BLaER1 treated with 17β-estradiol and CSF1 and Interleukin-3, amounts not matched to agents 10 nM and 100 nM (cell line): ENCODE measurements around the gene ARL13B.
A peak's percentile ranks its signal among the peaks of the same experiment; 100 is the strongest.
"Not testable (repeated sequence)": the region's sequence is repeated elsewhere in the genome, so short reads cannot be mapped to it uniquely, and the experiment has no call there.

Experiments
- H3K27ac ChIP-seq, 11 experiments: shearing (Covaris generic); formaldehyde crosslinking; 2 replicates each; pipeline ENCODE4 v1.8.1; 2022
- H3K27me3 ChIP-seq, 11 experiments: shearing (Covaris generic); formaldehyde crosslinking; 2 replicates each; pipeline ENCODE4 v1.8.1; 2022
- H3K36me3 ChIP-seq, 11 experiments: shearing (Covaris generic); formaldehyde crosslinking; 2 replicates each; pipeline ENCODE4 v1.8.1; 2022
- H3K4me1 ChIP-seq, 10 experiments: shearing (Covaris generic); formaldehyde crosslinking; 2 replicates each; pipeline ENCODE4 v1.8.1; 2022
- H3K4me2 ChIP-seq, 11 experiments: shearing (Covaris generic); formaldehyde crosslinking; 2 replicates each; pipeline ENCODE4 v1.8.1; 2022
- H3K4me3 ChIP-seq, 10 experiments: shearing (Covaris generic); formaldehyde crosslinking; 2 replicates each; pipeline ENCODE4 v1.8.1; 2022
- H3K9ac ChIP-seq, 11 experiments: shearing (Covaris generic); formaldehyde crosslinking; 2 replicates each; pipeline ENCODE4 v1.8.1; 2022
- H3K9me3 ChIP-seq, 11 experiments: shearing (Covaris generic); formaldehyde crosslinking; replicated peaks in 1 of 11; 2 replicates each; pipeline ENCODE4 v1.8.1; 2022
- H4K20me1 ChIP-seq, 11 experiments: shearing (Covaris generic); formaldehyde crosslinking; 2 replicates each; pipeline ENCODE4 v1.8.1; 2022
- Cebpa-rat ChIP-seq, 11 experiments: shearing (Covaris generic); IDR thresholded peaks; 2 replicates each; pipeline ENCODE4 v1.8.1; 2022

Gene ARL13B

DNA sequence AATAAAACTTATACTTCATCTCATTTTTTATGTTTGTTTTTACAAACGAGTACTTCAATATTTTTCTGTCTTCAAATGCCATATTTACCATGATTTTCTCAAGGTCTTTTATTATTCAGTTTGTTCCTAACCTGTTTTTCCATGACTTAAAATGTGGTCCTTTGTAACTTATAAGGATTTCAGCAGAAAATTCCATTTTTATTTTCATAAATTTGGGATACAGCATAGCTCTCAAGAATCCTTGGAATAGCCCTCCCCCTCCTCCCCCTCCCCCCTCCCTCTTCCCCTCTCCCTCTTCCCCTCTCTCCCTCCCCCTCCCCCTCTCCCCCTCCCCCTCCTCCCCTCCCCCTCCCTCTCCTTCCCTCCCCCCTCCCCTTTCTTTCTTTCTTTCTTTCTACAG is 63.3 kb downstream of the ARL13B start:
- H3K4me3 ChIP-seq: no peak overlapping the region
- H3K4me1 ChIP-seq: no peaks in the 10 kb centered on the region
- H3K9me3 ChIP-seq: peaks cover 14 to 22% (median 19%) of the 10 kb centered on the region in 11 experiments
- no peak overlapping the region for H3K4me2 ChIP-seq
- H3K27ac ChIP-seq: no peak overlapping the region
- H3K27me3 ChIP-seq: no peaks in the 10 kb centered on the region
- no peak for TF ChIP-seq Cebpa-rat (IDR thresholded peaks at IDR 0.05)
- peaks cover 16 to 36% (median 23%) of the 10 kb centered on the region in 11 experiments for H3K36me3 ChIP-seq
- no peak overlapping the region for H3K9ac ChIP-seq
- no peaks in the 10 kb centered on the region for H4K20me1 ChIP-seq

DNA sequence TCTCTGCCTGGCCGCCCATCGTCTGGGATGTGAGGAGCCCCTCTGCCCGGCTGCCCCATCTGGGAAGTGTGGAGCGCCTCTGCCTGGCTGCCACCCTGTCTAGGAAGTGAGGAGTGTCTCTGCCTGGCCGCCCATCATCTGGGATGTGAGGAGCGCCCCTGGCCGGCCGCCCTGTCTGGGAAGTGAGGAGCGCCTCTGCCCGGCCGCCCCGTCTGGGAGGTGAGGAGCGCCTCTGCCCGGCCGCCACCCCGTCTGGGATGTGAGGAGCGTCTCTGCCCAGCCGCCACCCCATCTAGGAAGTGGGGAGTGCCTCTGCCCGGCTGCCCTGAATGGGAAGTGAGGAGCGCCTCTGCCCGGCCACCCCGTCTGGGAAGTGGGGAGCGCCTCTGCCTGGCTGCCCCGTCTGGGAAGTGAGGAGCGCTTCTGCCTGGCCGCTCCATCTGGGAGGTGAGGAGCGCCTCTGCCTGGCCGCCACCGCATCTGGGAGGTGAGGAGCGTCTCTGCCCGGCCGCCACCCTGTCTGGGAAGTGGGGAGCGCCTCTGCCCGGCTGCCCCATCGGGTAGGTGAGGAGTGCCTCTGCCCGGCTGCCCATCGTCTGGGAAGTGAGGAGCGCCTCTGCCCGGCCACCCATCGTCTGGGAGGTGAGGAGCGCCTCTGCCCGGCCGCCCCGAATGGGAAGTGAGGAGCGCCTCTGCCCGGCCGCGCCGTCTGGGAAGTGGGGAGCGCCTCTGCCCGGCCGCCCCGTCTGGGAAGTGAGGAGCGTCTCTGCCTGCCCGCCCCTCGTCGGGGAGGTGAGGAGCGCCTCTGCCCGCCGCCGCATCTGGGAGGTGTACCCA is 64.4 kb downstream of the ARL13B start:
- H3K27me3 ChIP-seq, H3K4me2 ChIP-seq, H3K4me1 ChIP-seq, H3K27ac ChIP-seq, H4K20me1 ChIP-seq, H3K9ac ChIP-seq: not testable (repeated sequence)
- H3K36me3 ChIP-seq: peaks cover 13 to 31% (median 21%) of the 10 kb centered on the region in 11 experiments
- peak overlapping the region in 5 of 10 experiments; percentile 8 to 44 (median 20); a peak in 5 of 20 replicates for H3K4me3 ChIP-seq
- peaks cover 14 to 22% (median 19%) of the 10 kb centered on the region in 11 experiments for H3K9me3 ChIP-seq

DNA sequence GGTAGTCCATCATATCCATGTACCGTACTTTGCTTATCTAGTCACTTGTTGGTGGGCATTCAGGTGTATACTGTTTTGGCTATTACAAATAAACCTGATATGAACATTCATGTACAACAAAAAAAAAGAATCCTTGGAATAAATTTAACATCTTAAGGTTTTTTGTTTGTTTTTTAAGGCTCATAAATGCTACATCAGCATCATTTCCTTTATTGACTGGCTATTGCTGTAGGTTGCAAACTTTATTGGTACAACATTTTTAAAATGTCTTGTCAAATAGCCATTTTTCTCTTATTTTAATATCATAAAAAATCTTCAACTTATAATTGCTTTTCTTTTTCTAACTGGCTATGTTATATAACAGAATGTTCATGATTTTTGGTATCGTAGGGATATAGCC is 66.6 kb downstream of the ARL13B start:
- Histone ChIP-seq H3K36me3 (peaks cover 13 to 36% (median 21%) of the 10 kb centered on the region in 11 experiments), H3K4me2 (no peak overlapping the region), H3K9me3 (peaks cover 14 to 22% (median 19%) of the 10 kb centered on the region in 11 experiments), H3K4me1 (no peaks in the 10 kb centered on the region), H3K4me3 (no peak overlapping the region), H3K9ac (no peak overlapping the region), H4K20me1 (no peaks in the 10 kb centered on the region), H3K27ac (no peak overlapping the region), H3K27me3 (no peaks in the 10 kb centered on the region)
- TF ChIP-seq Cebpa-rat (IDR thresholded peaks at IDR 0.05): no peak

DNA sequence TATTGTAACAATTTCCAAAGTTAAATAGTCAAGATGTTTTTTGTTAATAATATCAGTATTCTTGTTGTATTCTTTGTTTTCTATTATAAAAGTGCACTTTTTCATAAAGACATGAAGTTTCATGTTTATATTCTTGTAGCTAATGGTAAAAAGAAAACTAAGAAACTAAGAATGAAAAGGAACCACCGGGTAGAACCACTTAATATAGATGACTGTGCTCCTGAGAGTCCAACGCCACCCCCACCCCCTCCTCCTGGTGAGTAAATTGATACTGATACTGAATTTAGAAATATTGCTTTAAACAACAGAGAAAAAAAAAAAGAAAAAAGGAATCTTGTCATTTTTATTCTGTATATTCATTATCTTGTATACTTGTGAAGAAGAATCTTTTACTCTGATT is 69.3 kb downstream of the ARL13B start:
- Histone ChIP-seq H3K36me3 (peaks cover 9 to 36% (median 15%) of the 10 kb centered on the region in 11 experiments), H3K4me1 (no peaks in the 10 kb centered on the region), H3K27me3 (no peaks in the 10 kb centered on the region), H3K4me2 (no peak overlapping the region), H3K27ac (no peak overlapping the region), H3K9ac (no peak overlapping the region), H3K9me3 (peaks cover 7 to 15% (median 12%) of the 10 kb centered on the region in 11 experiments), H3K4me3 (no peak overlapping the region), H4K20me1 (no peaks in the 10 kb centered on the region)
- no peak for TF ChIP-seq Cebpa-rat (IDR thresholded peaks at IDR 0.05)

DNA sequence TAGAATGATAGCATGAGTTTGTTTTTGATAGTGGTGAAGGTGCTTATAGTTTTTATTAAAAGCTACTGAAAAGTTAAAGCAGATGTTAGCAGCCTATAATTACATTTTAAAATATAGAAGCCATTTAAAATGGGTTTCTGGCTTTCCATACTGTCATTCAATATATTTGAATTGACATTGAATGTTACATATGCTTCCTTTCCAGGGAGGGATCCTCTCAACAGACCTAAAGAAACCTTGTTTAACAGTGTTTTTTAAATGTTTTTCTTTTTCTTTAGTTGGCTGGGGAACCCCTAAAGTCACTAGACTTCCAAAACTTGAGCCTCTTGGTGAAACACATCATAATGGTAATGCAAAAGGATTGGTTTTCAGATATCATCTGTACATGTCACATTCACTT is 70.6 kb downstream of the ARL13B start:
- no peak for TF ChIP-seq Cebpa-rat (IDR thresholded peaks at IDR 0.05)
- Histone ChIP-seq H3K36me3 (peaks cover 0 to 23% (median 5%) of the 10 kb centered on the region in 11 experiments; a peak in 13 of 22 replicates), H4K20me1 (no peaks in the 10 kb centered on the region), H3K4me1 (no peaks in the 10 kb centered on the region), H3K27ac (no peak overlapping the region), H3K9ac (no peak overlapping the region), H3K4me3 (no peak overlapping the region), H3K27me3 (no peaks in the 10 kb centered on the region), H3K9me3 (peaks cover 0 to 2% (median 0%) of the 10 kb centered on the region in 11 experiments; a peak in 3 of 22 replicates), H3K4me2 (no peak overlapping the region)

DNA sequence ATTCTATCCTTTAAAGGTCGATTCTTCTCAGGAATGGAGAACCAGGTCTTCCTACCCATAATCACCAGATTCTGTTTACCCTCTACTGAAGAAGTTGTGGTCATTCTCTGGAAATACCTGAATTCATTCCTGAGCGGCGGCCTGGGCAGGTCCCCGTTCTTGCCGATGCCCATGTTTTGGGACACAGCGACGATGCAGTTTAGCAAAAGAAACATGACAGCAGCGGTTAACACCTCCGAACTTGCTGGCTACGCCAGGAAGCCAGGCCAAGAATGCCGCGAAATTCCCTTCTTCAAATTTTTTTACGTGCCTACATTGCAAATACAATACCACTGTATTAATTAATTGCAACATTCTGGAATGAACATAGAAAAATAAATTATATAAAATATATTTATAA is 81.3 kb downstream of the ARL13B start:
- Histone ChIP-seq H3K27me3 (no peaks in the 10 kb centered on the region), H3K9me3 (peaks cover 0 to 3% (median 0%) of the 10 kb centered on the region in 11 experiments; a peak in 2 of 22 replicates), H4K20me1 (no peaks in the 10 kb centered on the region), H3K4me1 (peaks cover 20 to 40% (median 31%) of the 10 kb centered on the region in 10 experiments), H3K36me3 (peaks cover 17 to 40% (median 24%) of the 10 kb centered on the region in 11 experiments; a peak in 21 of 22 replicates), H3K4me3 (no peak overlapping the region), H3K4me2 (peak overlapping the region in 6 of 11 experiments; percentile 32 to 93 (median 84); a peak in 9 of 22 replicates), H3K9ac (no peak overlapping the region; a peak in 1 of 22 replicates), H3K27ac (no peak overlapping the region)
- no peak for TF ChIP-seq Cebpa-rat (IDR thresholded peaks at IDR 0.05)

DNA sequence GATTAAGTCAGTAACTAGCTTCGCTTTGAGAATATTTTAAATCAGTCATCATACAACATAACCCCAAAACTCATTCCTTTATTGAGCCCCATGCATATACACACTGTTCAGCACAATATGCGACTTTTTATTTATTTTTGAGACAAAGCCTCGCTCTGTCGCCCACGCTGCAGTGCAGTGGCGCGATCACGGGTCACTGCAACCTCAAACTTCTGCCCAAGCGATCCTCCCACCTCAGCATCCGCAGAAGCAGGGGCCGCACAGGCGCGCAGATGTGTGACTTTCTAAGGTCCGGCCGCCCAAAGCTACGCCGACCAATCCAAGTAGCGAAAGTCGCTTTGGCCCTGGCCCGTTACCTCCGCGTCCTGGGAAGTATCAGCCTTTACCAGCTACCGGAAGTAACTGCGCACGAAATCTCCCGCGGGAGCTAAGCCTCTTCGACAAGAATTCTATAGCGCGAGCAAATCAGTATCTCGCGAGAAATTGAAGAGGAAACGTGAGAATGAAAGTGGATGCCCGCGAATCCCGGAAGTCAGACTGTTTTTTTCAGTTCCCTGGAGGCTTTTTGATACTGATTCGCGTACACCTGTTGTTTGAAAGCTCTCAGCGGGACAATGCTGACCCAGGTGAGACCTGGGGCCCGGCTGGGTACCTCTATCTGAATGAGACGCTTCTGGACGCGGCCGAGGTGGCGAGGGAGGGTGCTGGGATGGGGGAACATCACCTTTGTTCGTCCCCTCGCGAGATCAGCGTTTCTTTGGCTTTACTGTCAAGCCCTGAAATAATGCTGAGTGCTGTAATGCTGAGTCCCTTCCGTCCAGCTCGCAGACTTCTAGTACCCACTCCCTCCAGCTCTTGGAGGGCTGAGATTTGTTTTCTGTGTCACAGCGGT is 82.8 kb downstream of the ARL13B start, which contains the start of the genes DHFR2 and NSUN3:
Gene DHFR2, minus strand, starts transcription at position 404 of the 892 bp plus-strand sequence. CDS start 1,405 bp downstream, outside the sequence.
Gene NSUN3, plus strand, starts transcription at position 549 of the 892 bp plus-strand sequence. Its CDS starts 66 bp downstream, at position 615.
- Histone ChIP-seq H3K9ac (peak within 1 kb of the TSS; percentile 87 to 99 (median 95)), H3K9me3 (peaks cover 4 to 17% (median 13%) of the 10 kb centered on the region in 11 experiments; a peak in 20 of 22 replicates)
- no peak for TF ChIP-seq Cebpa-rat (IDR thresholded peaks at IDR 0.05)

DNA sequence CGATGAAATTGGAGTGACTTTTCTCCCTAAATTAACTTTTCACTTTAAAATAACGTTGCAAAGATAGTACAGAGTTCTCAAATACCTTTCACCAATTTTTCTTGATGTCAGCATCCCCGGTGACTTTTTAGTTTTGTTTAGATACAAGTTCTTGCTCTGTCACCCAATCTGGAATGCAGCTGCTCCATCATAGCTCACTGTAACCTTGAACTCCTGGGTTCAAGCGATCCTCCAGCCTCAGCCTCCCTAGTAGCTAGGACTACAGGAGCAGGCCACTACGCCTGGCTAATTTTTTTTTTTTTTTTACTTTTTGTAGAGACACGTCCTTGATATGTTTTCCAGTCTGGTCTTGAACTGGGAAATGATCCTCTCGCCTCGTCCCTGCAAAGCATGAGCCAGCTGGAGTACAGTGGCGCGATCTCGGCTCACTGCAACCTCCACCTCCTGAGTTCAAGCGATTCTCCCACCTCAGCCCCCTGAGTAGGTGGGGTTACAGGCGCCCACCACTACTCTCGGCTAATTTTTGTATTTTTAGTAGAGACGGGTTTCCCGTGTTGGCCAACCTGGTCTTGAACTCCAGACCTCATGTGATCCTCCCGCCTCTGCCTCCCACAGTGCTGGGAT is 83.7 kb downstream of the ARL13B start:
- Histone ChIP-seq H3K9ac (peak overlapping the region; percentile 87 to 99 (median 95)), H3K4me2 (peak overlapping the region; percentile 82 to 97 (median 92)), H3K4me3 (peak overlapping the region; percentile 65 to 84 (median 72)), H3K27ac (peak overlapping the region; percentile 91 to 100 (median 96)), H3K4me1 (peaks cover 20 to 44% (median 31%) of the 10 kb centered on the region in 10 experiments), H3K36me3 (peaks cover 31 to 61% (median 39%) of the 10 kb centered on the region in 11 experiments), H4K20me1 (no peaks in the 10 kb centered on the region; a peak in 2 of 22 replicates), H3K27me3 (no peaks in the 10 kb centered on the region), H3K9me3 (peaks cover 4 to 18% (median 13%) of the 10 kb centered on the region in 11 experiments; a peak in 20 of 22 replicates)
- TF ChIP-seq Cebpa-rat (IDR thresholded peaks at IDR 0.05): no peak

More for the DNA sequence above, 82.8 kb downstream of the ARL13B start, which contains the start of the genes DHFR2 and NSUN3:
- peak within 1 kb of the TSS; percentile 91 to 100 (median 96) for H3K27ac ChIP-seq
- H3K4me1 ChIP-seq: peaks cover 20 to 44% (median 31%) of the 10 kb centered on the region in 10 experiments
- H3K4me3 ChIP-seq: peak within 1 kb of the TSS; percentile 65 to 84 (median 72)
- peaks cover 31 to 55% (median 36%) of the 10 kb centered on the region in 11 experiments for H3K36me3 ChIP-seq
- peak within 1 kb of the TSS; percentile 82 to 97 (median 92) for H3K4me2 ChIP-seq
- H4K20me1 ChIP-seq: no peaks in the 10 kb centered on the region; a peak in 1 of 22 replicates
- H3K27me3 ChIP-seq: no peaks in the 10 kb centered on the region
